HG02678 (cell line): ENCODE results near the gene TMEM79.
"Not testable (repeated sequence)": the region's sequence is repeated elsewhere in the genome, so short reads cannot be mapped to it uniquely, and the experiment has no call there.

Experiments used
- ATAC-seq: cut with Tn5 transposase; IDR thresholded peaks from one replicate; pipeline ENCODE4 v1.9.1; 2021; ENCODE audit warnings: mild to moderate bottlenecking, moderate library complexity; ENCODE audit not compliant: unreplicated experiment

TMEM79 gene

GRCh38 chr1:156298852-156299357 lies 14.8 kb downstream of the TMEM79 start, which contains the start of gene VHLL:
VHLL (minus strand) TSS chr1:156299307; CDS start chr1:156299189, 118 bp downstream.
- ATAC-seq: no peak

- ATAC-seq: no peak
Observed at GRCh38 chr1:156303241-156303640, 19.1 kb downstream of the TMEM79 start.

GRCh38 chr1:156305215-156305614 lies 21.1 kb downstream of the TMEM79 start:
- no peak for ATAC-seq

- ATAC-seq: no peak
Observed at GRCh38 chr1:156308078-156308477, 24.0 kb downstream of the TMEM79 start.

GRCh38 chr1:156310962-156311361 lies 26.8 kb downstream of the TMEM79 start:
- ATAC-seq: no peak

- no peak for ATAC-seq
Observed at GRCh38 chr1:156316909-156317308, 32.8 kb downstream of the TMEM79 start.

GRCh38 chr1:156319664-156320063 lies 35.5 kb downstream of the TMEM79 start:
- no peak for ATAC-seq

GRCh38 chr1:156320560-156320959 lies 36.4 kb downstream of the TMEM79 start:
- ATAC-seq: no peak

- not testable (repeated sequence) for ATAC-seq
Observed at GRCh38 chr1:156323179-156323578, 39.1 kb downstream of the TMEM79 start.

- no peak for ATAC-seq
Observed at GRCh38 chr1:156336242-156336641, 52.1 kb downstream of the TMEM79 start.

- ATAC-seq: no peak
Observed at GRCh38 chr1:156337052-156337887, 53.1 kb downstream of the TMEM79 start.

- no peak for ATAC-seq
Observed at GRCh38 chr1:156337888-156338179, 53.7 kb downstream of the TMEM79 start.

- peak; percentile 91 for ATAC-seq
Observed at GRCh38 chr1:156338180-156338976, 54.3 kb downstream of the TMEM79 start, which contains the start of the genes CCT3 and TSACC. CCT3 (minus strand) TSS chr1:156338292; CDS start chr1:156338184, 108 bp downstream. TSACC (plus strand) TSS chr1:156338526; CDS start chr1:156339758, 1,232 bp downstream.
